Lower leg skin (tissue), 4 donors: ENCODE results near the gene PNN. TPM values are rescaled to one million over a fixed set of nuclear protein-coding genes. Genes with fewer than 3 reads are reported as not detected.

Source experiments
- DNase-seq, 2 donors: peaks; one replicate each; pipeline ENCODE4 v3.0.0-alpha.2; 2019; ENCODE audit warnings: low spot score in 2 of 2
- H3K4me3 ChIP-seq: fragments of 200-600 bp; sonication (generic); 2 replicates; pipeline ENCODE4 v1.5.1; 2017; ENCODE audit warnings: mild to moderate bottlenecking, low read depth; ENCODE audit not compliant: poor library complexity, severe bottlenecking
- POLR2A ChIP-seq, 2 donors: fragments of 450-650 bp; IDR thresholded peaks; one replicate each; pipeline ENCODE4 v1.6.1; 2016 to 2017; ENCODE audit warnings: antibody characterized with exemption in 2 of 2, mild to moderate bottlenecking in 1 of 2, moderate library complexity in 1 of 2
- WGBS, 2 donors: methylation state at CpG; one replicate each; pipeline ENCODE4 v1.1.5; 2018; 5-methylcytosine and 5-hydroxymethylcytosine counted together
- intact Hi-C: fragments of 100-400 bp; cut with DNase I; formaldehyde crosslinking; loops from one replicate; pipeline ENCODE4 v1.15.0; 2023; ENCODE audit warnings: low total_unique reads
- total RNA-seq, 4 donors: library from RNA; depleted of rRNA; stranded (reverse); fragments of >200 nt; gene quantifications; one replicate each; pipeline ENCODE4 v1.1.0, GENCODE V29; 2016
- TF ChIP-seq, protein P1 (sequence below), 3 donors: fragments of 450-650 bp; IDR thresholded peaks; one replicate each; pipeline ENCODE4 v1.5.1; 2016; ENCODE audit warnings: antibody characterized with exemption in 3 of 3, mild to moderate bottlenecking in 3 of 3, moderate library complexity in 2 of 3

PNN gene
- total RNA-seq, 4 donors from 2014 or later: 15.3 to 31.3 (median 25.8) TPM

GRCh38 chr14:39169541-39169900 lies 5.5 kb upstream of the PNN start:
- peak overlapping the region; percentile 87 for H3K4me3 ChIP-seq
- TF ChIP-seq, protein P1, sequence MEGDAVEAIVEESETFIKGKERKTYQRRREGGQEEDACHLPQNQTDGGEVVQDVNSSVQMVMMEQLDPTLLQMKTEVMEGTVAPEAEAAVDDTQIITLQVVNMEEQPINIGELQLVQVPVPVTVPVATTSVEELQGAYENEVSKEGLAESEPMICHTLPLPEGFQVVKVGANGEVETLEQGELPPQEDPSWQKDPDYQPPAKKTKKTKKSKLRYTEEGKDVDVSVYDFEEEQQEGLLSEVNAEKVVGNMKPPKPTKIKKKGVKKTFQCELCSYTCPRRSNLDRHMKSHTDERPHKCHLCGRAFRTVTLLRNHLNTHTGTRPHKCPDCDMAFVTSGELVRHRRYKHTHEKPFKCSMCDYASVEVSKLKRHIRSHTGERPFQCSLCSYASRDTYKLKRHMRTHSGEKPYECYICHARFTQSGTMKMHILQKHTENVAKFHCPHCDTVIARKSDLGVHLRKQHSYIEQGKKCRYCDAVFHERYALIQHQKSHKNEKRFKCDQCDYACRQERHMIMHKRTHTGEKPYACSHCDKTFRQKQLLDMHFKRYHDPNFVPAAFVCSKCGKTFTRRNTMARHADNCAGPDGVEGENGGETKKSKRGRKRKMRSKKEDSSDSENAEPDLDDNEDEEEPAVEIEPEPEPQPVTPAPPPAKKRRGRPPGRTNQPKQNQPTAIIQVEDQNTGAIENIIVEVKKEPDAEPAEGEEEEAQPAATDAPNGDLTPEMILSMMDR (IDR thresholded peaks at IDR 0.05): no peak
- TF ChIP-seq POLR2A (IDR thresholded peaks at IDR 0.05): no peak
- DNase-seq: no peak
- intact Hi-C loops: loop anchor here (5.0 kb wide), 1 partner anchor 258 kb away; no protein-coding TSS in a partner anchor
- 1% methylated on average over 7 of the region's 7 CpGs for WGBS, 2 donors

DNA sequence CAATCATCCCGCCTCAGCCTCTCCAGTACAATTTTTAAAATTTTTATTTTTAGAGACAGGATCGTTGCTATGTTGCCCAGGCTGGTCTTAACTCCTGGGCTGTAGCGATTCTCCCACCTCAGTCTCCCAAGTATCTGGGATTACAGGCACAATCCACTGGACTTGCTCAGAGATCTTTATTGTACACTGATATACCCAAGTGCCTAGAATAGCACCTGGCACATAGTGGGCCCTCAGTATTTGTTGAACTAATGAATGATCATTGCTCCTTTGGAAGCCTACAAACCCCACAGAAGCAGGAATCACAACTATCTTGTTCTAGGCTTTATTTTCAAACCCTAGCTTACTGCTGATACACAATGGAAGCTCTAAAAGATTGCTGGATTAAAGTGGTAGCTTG lies 1.9 kb upstream of the PNN start:
- WGBS, 2 donors: 79 to 91% methylated on average over 3 of the region's 3 CpGs
- TF ChIP-seq, protein P1 (IDR thresholded peaks at IDR 0.05): no peak
- no peak for TF ChIP-seq POLR2A (IDR thresholded peaks at IDR 0.05)
- H3K4me3 ChIP-seq: no peak overlapping the region
- no peak for DNase-seq
- intact Hi-C loops: no loop called here

GRCh38 chr14:39175445-39176262 lies 600 bp downstream of the PNN start:
- TF ChIP-seq, protein P1 (IDR thresholded peaks at IDR 0.05): no peak
- TF ChIP-seq POLR2A (IDR thresholded peaks at IDR 0.05): no peak
- WGBS, 2 donors: 1 to 3% methylated on average over 27 to 33 of the region's 36 CpGs
- H3K4me3 ChIP-seq: peak overlapping the region; percentile 88
- intact Hi-C loops: no loop called here
- no peak for DNase-seq

DNA sequence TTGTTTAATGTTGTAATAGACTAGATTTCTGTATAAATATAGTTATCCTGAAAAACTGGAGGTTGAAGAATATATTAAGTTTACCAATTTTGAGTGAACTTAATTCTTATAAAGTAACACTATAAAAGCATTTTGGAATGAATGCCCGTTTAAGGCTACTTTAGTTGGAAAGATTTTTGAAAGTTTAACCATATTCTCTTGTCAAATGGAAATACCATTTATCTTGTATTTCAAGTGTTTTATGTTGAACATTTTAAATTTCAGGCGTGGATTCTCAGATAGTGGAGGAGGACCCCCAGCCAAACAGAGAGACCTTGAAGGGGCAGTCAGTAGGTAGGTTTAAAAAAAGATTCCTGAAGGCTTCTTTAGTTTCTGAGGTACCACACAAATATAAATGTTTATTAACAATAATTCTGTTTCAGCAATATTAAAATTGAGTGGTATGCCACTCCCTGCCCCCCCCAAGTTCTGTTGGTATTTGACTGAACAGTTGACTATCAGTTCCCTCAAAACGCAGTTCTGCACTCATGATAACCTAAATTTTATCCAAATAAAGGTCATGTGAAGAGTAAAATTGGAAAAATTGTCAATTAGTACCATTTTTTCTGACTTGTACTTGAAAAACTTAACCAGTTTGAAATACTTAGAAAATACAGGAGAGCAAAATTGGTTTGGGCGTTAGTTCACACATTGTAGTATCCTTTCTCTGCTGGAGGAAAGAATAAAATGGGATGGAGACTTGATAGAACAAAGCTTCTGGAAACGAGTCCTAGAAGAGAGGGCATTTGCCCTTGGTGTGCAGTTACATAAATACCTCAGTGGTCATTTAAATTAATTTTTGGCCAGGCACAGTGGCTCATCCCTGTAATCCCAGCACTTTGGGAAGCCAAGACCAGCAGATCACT lies 1.5 kb downstream of the PNN start:
- no peak for DNase-seq
- no peak overlapping the region for H3K4me3 ChIP-seq
- TF ChIP-seq, protein P1 (IDR thresholded peaks at IDR 0.05): no peak
- TF ChIP-seq POLR2A (IDR thresholded peaks at IDR 0.05): no peak
- 69 to 70% methylated on average over 5 of the region's 5 CpGs for WGBS, 2 donors
- intact Hi-C loops: no loop called here

DNA sequence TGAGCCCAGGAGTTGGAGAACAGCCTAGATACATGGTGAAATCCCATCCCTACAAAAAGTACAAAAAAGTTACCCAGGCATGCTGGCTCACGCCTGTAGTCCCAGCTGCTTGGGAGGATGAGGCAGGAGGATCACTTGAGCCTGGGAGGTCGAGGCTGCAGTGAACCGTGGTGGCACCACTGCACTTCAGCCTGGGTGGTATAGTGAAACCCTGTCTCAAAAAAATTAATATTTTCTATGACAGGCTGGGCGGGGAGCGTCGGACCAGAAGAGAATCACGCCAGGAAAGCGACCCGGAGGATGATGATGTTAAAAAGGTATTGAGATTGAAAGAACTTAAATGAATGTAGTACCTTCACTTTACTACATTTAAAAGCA lies 2.1 kb downstream of the PNN start:
- H3K4me3 ChIP-seq: no peak overlapping the region
- TF ChIP-seq POLR2A (IDR thresholded peaks at IDR 0.05): no peak
- TF ChIP-seq, protein P1 (IDR thresholded peaks at IDR 0.05): no peak
- WGBS, 2 donors: 90 to 91% methylated on average over 9 of the region's 9 CpGs
- intact Hi-C loops: no loop called here
- DNase-seq: no peak
